ENCODE measurements around the gene HSF5. TPM values are rescaled to one million over a fixed set of nuclear protein-coding genes. Genes with fewer than 3 reads are reported as not detected.
A peak's percentile ranks its signal among the peaks of the same experiment; 100 is the strongest.

The HSF5 gene
- total RNA-seq, 1 experiment from 2014 or later: not detected

GRCh38 chr17:58396173-58396572 is 92.0 kb downstream of the HSF5 start:
- H3K9ac ChIP-seq (ENCODE audit: low read length): peak overlapping the region; percentile 32; the same call in 1 of the 2 replicates

More at GRCh38 chr17:58396173-58396572, 92.0 kb downstream of the HSF5 start:
- Histone ChIP-seq H3K27ac (ENCODE audit: low read depth, low read length) (peak overlapping the region; percentile 75; the same call in 1 of the 2 replicates), H3K4me2 (ENCODE audit: low read length) (peak overlapping the region; percentile 70), H3K9me2 (ENCODE audit: insufficient read depth) (no peaks in the 10 kb centered on the region), H3K27me3 (ENCODE audit: insufficient read depth, low read length) (no peaks in the 10 kb centered on the region), H3K36me3 (ENCODE audit: control insufficient read depth in 1 of 2, insufficient read depth in 2 of 2, low read length in 2 of 2) (no peaks in the 10 kb centered on the region; a peak in 1 of 4 replicates), H4K20me1 (ENCODE audit: insufficient read depth) (no peaks in the 10 kb centered on the region), H2AFZ (ENCODE audit: low read depth, low read length, poor library complexity, severe bottlenecking) (no peak overlapping the region), H3K79me2 (ENCODE audit: insufficient read depth, low read length) (peaks cover 84% of the 10 kb centered on the region), H3K9me3 (ENCODE audit: control insufficient read depth in 1 of 2, insufficient read depth in 1 of 2, low read depth in 1 of 2, low read length in 2 of 2) (no peaks in the 10 kb centered on the region), H3K4me1 (ENCODE audit: control insufficient read depth in 1 of 2, insufficient read depth in 2 of 2, low read length in 2 of 2) (peaks cover 89 to 100% of the 10 kb centered on the region in 2 experiments), H3K4me3 (replicated peaks in 1 of 2; ENCODE audit: low read depth in 1 of 2, low read length in 2 of 2) (no peak overlapping the region)
- no TSS peak for BruUV-seq (replicated peaks)
- ChIA-PET RAD21 (ENCODE audit: low non-redundant PET in 1 of 2, low total read pairs in 2 of 2, uncharacterized antibody in 2 of 2, unreplicated experiment in 2 of 2) (no interaction called here), CTCF (interaction anchor here (0.6 kb wide), 1 partner anchor 126 kb away, joined by 3 read pairs; no protein-coding TSS in a partner anchor), POLR2A (interaction anchor here (2.7 kb wide), 1 partner anchor 20 kb away, joined by 26 read pairs; the partner anchor contains the start of gene RNF43)
- intact Hi-C loops (cut with micrococcal nuclease): no loop called here
- TF ChIP-seq EZH2phosphoT487 (IDR thresholded peaks at IDR 0.05; ENCODE audit: borderline replicate concordance) (no peak), ZBTB33 (IDR thresholded peaks at IDR 0.05; ENCODE audit: extremely low read depth, insufficient replicate concordance, low read length) (no peak), SRF (IDR thresholded peaks at IDR 0.05; ENCODE audit: low read depth) (no peak), ZNF274 (IDR thresholded peaks at IDR 0.05; ENCODE audit: low read depth, low read length) (no peak)
- ATAC-seq: no peak
- DNase-seq (ENCODE audit: low read depth, low spot score): no peak
